Esophagus (tissue), 2 donors: Measurements from ENCODE around the gene SNRPA1. TPM values are rescaled to one million over a fixed set of nuclear protein-coding genes. Genes with fewer than 3 reads are reported as not detected.

Experiments used
- H3K27ac ChIP-seq, 2 donors: one replicate each; pipeline ENCODE4 v1.5.1; 2013; ENCODE audit warnings: low read depth in 2 of 2, mild to moderate bottlenecking in 2 of 2, inconsistent platforms in 1 of 2, low read length in 1 of 2, moderate library complexity in 1 of 2
- H3K27me3 ChIP-seq, 2 donors: one replicate each; pipeline ENCODE4 v1.6.1; 2013; ENCODE audit warnings: low read length in 2 of 2, control low read depth in 1 of 2, mild to moderate bottlenecking in 1 of 2; ENCODE audit not compliant: insufficient read depth in 2 of 2, control insufficient read depth in 1 of 2
- H3K36me3 ChIP-seq, 2 donors: one replicate each; pipeline ENCODE4 v1.6.1; 2013; ENCODE audit warnings: low read length in 1 of 2; ENCODE audit not compliant: control insufficient read depth in 2 of 2, insufficient read depth in 2 of 2
- H3K4me1 ChIP-seq, 2 donors: one replicate each; pipeline ENCODE4 v1.6.1; 2013; ENCODE audit warnings: low read length in 1 of 2; ENCODE audit not compliant: control insufficient read depth in 2 of 2, insufficient read depth in 2 of 2
- H3K4me3 ChIP-seq, 2 donors: one replicate each; pipeline ENCODE4 v1.5.1; 2013; ENCODE audit warnings: low read length in 2 of 2, mild to moderate bottlenecking in 2 of 2, low read depth in 1 of 2, moderate library complexity in 1 of 2
- H3K9me3 ChIP-seq, 2 donors: one replicate each; pipeline ENCODE4 v1.6.1; 2013; ENCODE audit warnings: mild to moderate bottlenecking in 2 of 2, low read depth in 1 of 2, low read length in 1 of 2, moderate library complexity in 1 of 2; ENCODE audit not compliant: control insufficient read depth in 2 of 2, insufficient read depth in 1 of 2
- WGBS, 2 donors: extraction: QIAGEN DNeasy Blood & Tissue Kit; methylation state at CpG; one replicate each; pipeline ENCODE4 v1.1.7; 2013; 5-methylcytosine and 5-hydroxymethylcytosine counted together
- polyA plus RNA-seq, 2 donors: library from polyadenylated mRNA; stranded (reverse); fragments of 200-250 nt; gene quantifications; one replicate each; pipeline ENCODE4 v1.2.3, GENCODE V29; 2013
- donor health status: healthy with polysubstance abuse.
- donor health status: Bipolar disorder and iron deficiency.

The SNRPA1 gene
- polyA plus RNA-seq, 2 donors = 38.9 to 53.2 TPM

DNA sequence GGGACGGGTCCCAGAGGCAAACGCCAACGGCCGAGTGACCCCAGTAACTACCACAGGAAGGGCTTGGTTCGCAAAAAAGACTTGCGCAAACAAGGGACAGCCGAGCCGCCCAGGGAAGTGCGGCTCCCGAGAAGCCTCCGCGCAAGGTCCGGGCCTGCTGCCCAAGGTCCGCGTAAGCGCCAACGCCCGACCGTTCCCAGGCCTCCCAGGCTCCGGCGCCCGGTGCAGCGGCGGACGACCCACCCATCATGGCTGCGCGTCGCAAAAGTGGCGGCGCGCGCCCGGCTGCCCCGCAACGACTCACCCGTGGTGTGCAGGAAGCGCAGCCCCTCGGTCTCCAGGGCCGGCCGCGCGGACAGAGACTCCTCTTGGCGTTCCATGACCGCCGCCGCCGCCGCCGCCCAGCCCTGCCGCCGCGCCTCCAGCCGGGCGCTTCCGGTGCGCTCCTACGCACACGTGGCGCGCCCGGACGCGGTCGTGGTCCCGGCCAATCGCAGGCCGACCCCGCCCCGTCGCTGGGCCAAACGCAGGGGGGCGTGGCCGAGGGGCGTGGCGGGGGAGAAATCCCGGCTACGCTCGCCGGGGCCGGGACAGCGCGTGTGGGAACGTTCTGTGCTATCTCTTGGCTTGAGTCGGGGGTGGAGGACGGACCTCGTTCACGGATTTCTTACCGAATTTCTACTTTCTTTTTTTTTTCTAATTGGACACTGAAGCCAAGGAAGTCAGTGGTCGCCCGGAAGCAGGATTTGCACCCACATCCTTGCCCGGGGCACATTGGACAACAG is 17.8 kb downstream of the SNRPA1 start, which contains the start of gene SELENOS:
Gene SELENOS, minus strand, starts transcription at position 448 of the 785 bp plus-strand sequence. Its CDS starts 68 bp downstream, at position 380.
- peak within 1 kb of the TSS; percentile 93 to 95 for H3K27ac ChIP-seq
- H3K9me3 ChIP-seq = no peaks in the 10 kb centered on the region
- H3K27me3 ChIP-seq = no peaks in the 10 kb centered on the region
- H3K4me3 ChIP-seq = peak within 1 kb of the TSS; percentile 86 to 97
- H3K4me1 ChIP-seq = peaks cover 0 to 8% of the 10 kb centered on the region in 2 donors
- 0 to 1% methylated on average over 79 to 91 of the region's 91 CpGs for WGBS, 2 donors
- H3K36me3 ChIP-seq = peaks cover 13 to 21% of the 10 kb centered on the region in 2 donors

- 13 to 14% methylated on average over 14 of the region's 14 CpGs for WGBS, 2 donors
- Histone ChIP-seq H3K27me3 (no peaks in the 10 kb centered on the region), H3K9me3 (no peaks in the 10 kb centered on the region), H3K36me3 (peaks cover 13 to 24% of the 10 kb centered on the region in 2 donors), H3K4me3 (peak overlapping the region; percentile 86 to 97), H3K27ac (peak overlapping the region; percentile 93 to 95), H3K4me1 (peaks cover 0 to 8% of the 10 kb centered on the region in 2 donors)
Observed at GRCh38 chr15:101276501-101277037, 18.5 kb downstream of the SNRPA1 start.

GRCh38 chr15:101275018-101275417 is 20.0 kb downstream of the SNRPA1 start:
- no peak overlapping the region for H3K4me3 ChIP-seq
- H3K36me3 ChIP-seq = peaks cover 13 to 30% of the 10 kb centered on the region in 2 donors
- no peaks in the 10 kb centered on the region for H3K27me3 ChIP-seq
- peaks cover 0 to 8% of the 10 kb centered on the region in 2 donors for H3K4me1 ChIP-seq
- WGBS, 2 donors = 71 to 80% methylated on average over 5 of the region's 5 CpGs
- no peak overlapping the region for H3K27ac ChIP-seq
- H3K9me3 ChIP-seq = no peaks in the 10 kb centered on the region

DNA sequence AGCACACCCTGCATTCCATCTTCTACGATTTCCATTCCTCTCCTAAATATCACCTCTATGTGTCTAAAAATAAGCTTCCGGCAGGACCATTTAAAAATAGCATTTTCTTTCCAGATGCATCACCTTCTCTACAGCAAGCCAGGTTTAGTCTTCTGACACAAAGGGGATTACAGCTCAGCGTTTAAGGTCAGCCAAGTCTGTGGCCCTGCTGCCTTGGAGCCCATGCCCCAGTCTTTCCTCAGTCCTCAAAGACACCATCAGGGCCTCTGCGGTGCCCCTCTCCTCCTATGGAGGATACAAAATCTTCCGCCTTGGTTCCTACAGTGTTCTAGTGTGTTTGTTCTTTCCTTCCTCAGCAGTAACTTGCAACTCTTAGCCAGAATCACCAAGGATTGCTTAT is 21.5 kb downstream of the SNRPA1 start:
- 80 to 96% methylated on average over 5 of the region's 5 CpGs for WGBS, 2 donors
- H3K4me3 ChIP-seq = no peak overlapping the region
- H3K9me3 ChIP-seq = no peaks in the 10 kb centered on the region
- peaks cover 13 to 30% of the 10 kb centered on the region in 2 donors for H3K36me3 ChIP-seq
- H3K27ac ChIP-seq = no peak overlapping the region
- peaks cover 0 to 8% of the 10 kb centered on the region in 2 donors for H3K4me1 ChIP-seq
- no peaks in the 10 kb centered on the region for H3K27me3 ChIP-seq

DNA sequence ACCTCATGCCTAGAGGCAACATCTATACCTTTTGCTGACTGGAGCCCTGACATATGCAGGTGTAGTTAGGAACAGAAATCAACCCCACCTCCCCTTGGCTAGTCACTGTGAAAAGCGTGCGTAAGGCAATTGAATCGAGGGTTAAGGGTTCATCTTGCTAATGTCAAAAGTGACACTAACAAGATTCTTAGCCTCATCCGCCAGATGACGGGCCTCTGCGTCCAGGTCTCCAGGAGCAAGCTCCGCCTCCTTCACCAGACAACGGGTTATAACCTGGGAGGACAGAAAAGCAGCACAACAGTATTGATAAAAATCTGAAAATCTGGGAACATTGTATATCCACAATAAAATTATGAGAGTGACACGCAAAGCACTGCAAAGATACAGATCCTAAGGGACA is 22.5 kb downstream of the SNRPA1 start:
- H3K9me3 ChIP-seq = no peaks in the 10 kb centered on the region
- 90 to 92% methylated on average over 9 of the region's 9 CpGs for WGBS, 2 donors
- peaks cover 13 to 30% of the 10 kb centered on the region in 2 donors for H3K36me3 ChIP-seq

DNA sequence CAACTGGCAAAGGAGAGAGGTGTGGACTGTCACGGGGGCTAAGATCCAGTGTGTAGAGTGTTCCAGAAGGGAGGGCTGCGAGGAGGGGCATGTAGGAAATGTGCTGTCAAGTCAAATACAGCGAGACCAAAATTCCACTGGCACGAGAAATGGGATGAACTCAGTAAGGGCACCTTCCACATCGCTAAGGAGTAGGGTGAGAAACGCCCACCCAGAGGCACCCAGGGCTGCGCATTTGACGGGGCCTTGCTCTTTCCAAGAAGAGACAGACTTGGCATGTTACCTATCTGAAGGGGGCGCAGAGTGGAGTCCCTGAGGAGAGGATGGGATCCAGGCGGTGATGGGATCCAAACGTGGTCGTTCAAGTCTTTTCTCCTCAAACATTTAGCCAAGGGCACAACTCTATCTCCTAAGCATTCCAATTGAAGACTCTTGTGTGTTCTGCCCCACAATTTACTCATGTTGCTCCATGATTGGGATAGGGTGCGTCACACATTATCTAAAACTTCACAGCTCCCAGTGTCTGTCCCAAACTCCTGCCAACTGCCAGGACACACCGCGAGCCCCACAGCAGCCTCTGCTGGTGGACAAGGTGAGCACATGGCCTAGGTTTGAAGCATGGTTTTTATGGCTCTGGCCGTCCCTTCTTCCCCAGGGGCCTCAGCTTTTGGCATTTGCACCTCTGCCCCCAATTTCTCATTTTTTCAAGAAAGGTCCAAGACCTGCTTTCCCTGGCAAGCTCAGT is 25.4 kb downstream of the SNRPA1 start:
- H3K4me1 ChIP-seq = no peaks in the 10 kb centered on the region
- no peak overlapping the region for H3K27ac ChIP-seq
- no peak overlapping the region for H3K4me3 ChIP-seq
- 88 to 89% methylated on average over 16 of the region's 16 CpGs for WGBS, 2 donors
- no peaks in the 10 kb centered on the region for H3K27me3 ChIP-seq
- H3K36me3 ChIP-seq = peaks cover 13 to 30% of the 10 kb centered on the region in 2 donors
- no peaks in the 10 kb centered on the region for H3K9me3 ChIP-seq

More for the DNA sequence above, 22.5 kb downstream of the SNRPA1 start:
- H3K27me3 ChIP-seq = no peaks in the 10 kb centered on the region
- H3K4me1 ChIP-seq = peaks cover 0 to 4% of the 10 kb centered on the region in 2 donors
- no peak overlapping the region for H3K27ac ChIP-seq
- no peak overlapping the region for H3K4me3 ChIP-seq

DNA sequence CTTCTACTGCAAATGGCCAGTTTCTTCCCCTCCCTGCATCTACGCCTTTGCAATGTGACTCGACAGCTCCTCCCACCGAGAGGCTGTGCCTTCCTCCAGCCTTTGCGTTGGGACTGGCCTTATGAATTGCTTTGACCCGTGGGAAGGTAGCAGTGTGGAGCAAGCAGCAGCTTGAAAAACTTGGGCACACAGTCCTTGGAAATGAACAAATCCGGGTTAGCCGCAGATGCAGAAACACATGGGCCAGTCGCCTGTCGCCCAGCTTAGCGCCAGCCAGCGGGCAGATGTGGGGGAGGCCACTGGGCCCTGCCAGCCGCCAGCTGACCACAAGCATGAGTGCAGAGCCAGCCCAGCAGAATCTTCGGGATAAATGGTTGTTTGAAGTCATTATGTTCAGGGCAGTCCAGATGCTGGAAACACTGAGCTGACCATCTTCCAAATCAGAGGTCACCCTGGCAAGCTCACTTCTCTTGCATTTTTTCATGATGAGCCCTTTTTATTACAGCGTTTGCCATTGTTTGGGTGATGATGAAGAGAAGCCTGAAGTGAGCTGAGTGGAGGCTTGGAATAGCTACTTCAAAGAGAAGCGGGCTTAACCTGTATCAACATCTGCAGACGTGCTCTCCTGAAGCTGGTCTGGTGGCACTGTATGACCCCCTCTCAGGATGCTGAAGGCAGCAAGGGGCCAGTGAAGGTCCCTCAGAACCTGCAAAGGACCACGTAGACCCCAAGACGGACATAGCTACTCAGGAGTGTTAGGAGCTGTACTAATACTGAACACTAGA is 27.5 kb downstream of the SNRPA1 start:
- peaks cover 3 to 15% of the 10 kb centered on the region in 2 donors for H3K36me3 ChIP-seq
- peak overlapping the region in 1 of 2 donors; percentile 33 for H3K27ac ChIP-seq
- no peaks in the 10 kb centered on the region for H3K27me3 ChIP-seq
- no peaks in the 10 kb centered on the region for H3K4me1 ChIP-seq
- H3K4me3 ChIP-seq = no peak overlapping the region
- WGBS, 2 donors = 43 to 54% methylated on average over 18 of the region's 18 CpGs
- H3K9me3 ChIP-seq = no peaks in the 10 kb centered on the region

DNA sequence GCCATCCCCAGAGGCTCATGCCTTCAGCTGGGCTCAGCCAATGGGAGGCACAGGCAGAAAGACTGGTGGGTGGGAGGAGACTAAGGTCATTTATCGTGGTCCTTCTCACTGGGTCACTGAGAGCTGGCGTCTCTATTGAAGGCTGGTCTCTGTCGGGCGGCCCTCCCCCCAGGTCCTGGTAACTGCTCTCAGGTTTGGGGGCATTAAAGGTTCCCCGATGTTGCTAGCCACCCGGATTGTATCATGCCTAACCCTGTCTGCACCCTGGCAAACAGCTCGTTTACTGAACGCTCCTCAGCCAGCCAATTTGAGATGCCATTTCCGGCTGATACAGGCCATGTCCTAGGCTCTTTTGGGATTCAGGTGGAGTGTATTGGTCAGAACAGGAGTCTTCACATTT is 28.3 kb downstream of the SNRPA1 start:
- no peaks in the 10 kb centered on the region for H3K4me1 ChIP-seq
- 67% methylated on average over 9 of the region's 9 CpGs for WGBS, 2 donors
- no peaks in the 10 kb centered on the region for H3K27me3 ChIP-seq
- H3K27ac ChIP-seq = peak overlapping the region; percentile 18 to 43
- no peak overlapping the region for H3K4me3 ChIP-seq
- H3K36me3 ChIP-seq = peaks cover 3 to 10% of the 10 kb centered on the region in 2 donors
- no peaks in the 10 kb centered on the region for H3K9me3 ChIP-seq

GRCh38 chr15:101266034-101266433 is 29.0 kb downstream of the SNRPA1 start:
- no peak overlapping the region for H3K27ac ChIP-seq
- 52 to 53% methylated on average over 3 of the region's 3 CpGs for WGBS, 2 donors
- H3K27me3 ChIP-seq = no peaks in the 10 kb centered on the region
- peaks cover 3 to 6% of the 10 kb centered on the region in 2 donors for H3K36me3 ChIP-seq
- H3K4me3 ChIP-seq = no peak overlapping the region
- no peaks in the 10 kb centered on the region for H3K4me1 ChIP-seq
- H3K9me3 ChIP-seq = no peaks in the 10 kb centered on the region
